ENCODE measurements around the gene CTBP2.

CTBP2 gene

GRCh38 chr10:125096975-125097374 is 63.4 kb downstream of the CTBP2 start:
- Histone ChIP-seq H3K4me3 (ENCODE audit: insufficient read depth, low read length, poor library complexity, severe bottlenecking) (no peak overlapping the region), H3K27ac (ENCODE audit: low read depth, low read length) (no peak overlapping the region), H3K9me3 (ENCODE audit: insufficient read depth, low read length) (no peaks in the 10 kb centered on the region), H3K4me2 (ENCODE audit: low read depth, low read length, poor library complexity, severe bottlenecking) (no peak overlapping the region), H3K79me2 (ENCODE audit: insufficient read depth, low read length) (no peaks in the 10 kb centered on the region), H3K27me3 (ENCODE audit: low read length) (no peaks in the 10 kb centered on the region), H4K20me1 (ENCODE audit: low read depth, low read length) (no peaks in the 10 kb centered on the region), H3K9ac (ENCODE audit: low read length) (no peak overlapping the region), H2AFZ (ENCODE audit: low read depth, low read length, severe bottlenecking) (no peak overlapping the region), H3K36me3 (ENCODE audit: low read length) (no peaks in the 10 kb centered on the region), H3F3A (ENCODE audit: insufficient read depth) (no peaks in the 10 kb centered on the region), H3K9me2 (replicated peaks; ENCODE audit: insufficient read depth, low read length) (no peaks in the 10 kb centered on the region)
- TF ChIP-seq EZH2phosphoT487 (conservative IDR thresholded peaks at IDR 0.05; ENCODE audit: low read length), result no peak
- no peak for TF ChIP-seq CTCF (IDR thresholded peaks at IDR 0.05; ENCODE audit: insufficient read depth, low read length, poor library complexity, severe bottlenecking)

GRCh38 chr10:125096371-125096770 is 64.0 kb downstream of the CTBP2 start:
- Histone ChIP-seq H3K9me2 (replicated peaks; ENCODE audit: insufficient read depth, low read length) (no peaks in the 10 kb centered on the region), H3K4me3 (ENCODE audit: insufficient read depth, low read length, poor library complexity, severe bottlenecking) (no peak overlapping the region), H3K36me3 (ENCODE audit: low read length) (no peaks in the 10 kb centered on the region), H3K27me3 (ENCODE audit: low read length) (no peaks in the 10 kb centered on the region), H3K27ac (ENCODE audit: low read depth, low read length) (no peak overlapping the region), H3K4me2 (ENCODE audit: low read depth, low read length, poor library complexity, severe bottlenecking) (no peak overlapping the region), H3K79me2 (ENCODE audit: insufficient read depth, low read length) (no peaks in the 10 kb centered on the region), H3K9ac (ENCODE audit: low read length) (no peak overlapping the region), H3K9me3 (ENCODE audit: insufficient read depth, low read length) (no peaks in the 10 kb centered on the region), H4K20me1 (ENCODE audit: low read depth, low read length) (no peaks in the 10 kb centered on the region), H3F3A (ENCODE audit: insufficient read depth) (no peaks in the 10 kb centered on the region), H2AFZ (ENCODE audit: low read depth, low read length, severe bottlenecking) (no peak overlapping the region)
- TF ChIP-seq EZH2phosphoT487 (conservative IDR thresholded peaks at IDR 0.05; ENCODE audit: low read length), result no peak

- Histone ChIP-seq H3K27me3 (ENCODE audit: low read length) (no peaks in the 10 kb centered on the region), H2AFZ (ENCODE audit: low read depth, low read length, severe bottlenecking) (no peak overlapping the region), H3K9me2 (replicated peaks; ENCODE audit: insufficient read depth, low read length) (no peaks in the 10 kb centered on the region), H4K20me1 (ENCODE audit: low read depth, low read length) (no peaks in the 10 kb centered on the region), H3K27ac (ENCODE audit: low read depth, low read length) (no peak overlapping the region), H3K36me3 (ENCODE audit: low read length) (no peaks in the 10 kb centered on the region), H3K9me3 (ENCODE audit: insufficient read depth, low read length) (no peaks in the 10 kb centered on the region), H3K4me2 (ENCODE audit: low read depth, low read length, poor library complexity, severe bottlenecking) (no peak overlapping the region), H3K9ac (ENCODE audit: low read length) (no peak overlapping the region), H3K4me3 (ENCODE audit: insufficient read depth, low read length, poor library complexity, severe bottlenecking) (no peak overlapping the region), H3F3A (ENCODE audit: insufficient read depth) (no peaks in the 10 kb centered on the region), H3K79me2 (ENCODE audit: insufficient read depth, low read length) (no peaks in the 10 kb centered on the region)
- no peak for TF ChIP-seq EZH2phosphoT487 (conservative IDR thresholded peaks at IDR 0.05; ENCODE audit: low read length)
- TF ChIP-seq CTCF (IDR thresholded peaks at IDR 0.05; ENCODE audit: insufficient read depth, low read length, poor library complexity, severe bottlenecking), result no peak
Observed at GRCh38 chr10:125095776-125096175, 64.6 kb downstream of the CTBP2 start.

GRCh38 chr10:125095228-125095627 is 65.1 kb downstream of the CTBP2 start:
- Histone ChIP-seq H3K27me3 (ENCODE audit: low read length) (no peaks in the 10 kb centered on the region), H3K9me2 (replicated peaks; ENCODE audit: insufficient read depth, low read length) (no peaks in the 10 kb centered on the region), H3K9ac (ENCODE audit: low read length) (no peak overlapping the region), H3K4me3 (ENCODE audit: insufficient read depth, low read length, poor library complexity, severe bottlenecking) (no peak overlapping the region), H3K79me2 (ENCODE audit: insufficient read depth, low read length) (no peaks in the 10 kb centered on the region), H3K9me3 (ENCODE audit: insufficient read depth, low read length) (no peaks in the 10 kb centered on the region), H3K36me3 (ENCODE audit: low read length) (no peaks in the 10 kb centered on the region), H2AFZ (ENCODE audit: low read depth, low read length, severe bottlenecking) (no peak overlapping the region), H3K4me2 (ENCODE audit: low read depth, low read length, poor library complexity, severe bottlenecking) (no peak overlapping the region), H4K20me1 (ENCODE audit: low read depth, low read length) (no peaks in the 10 kb centered on the region), H3F3A (ENCODE audit: insufficient read depth) (no peaks in the 10 kb centered on the region), H3K27ac (ENCODE audit: low read depth, low read length) (no peak overlapping the region)
- TF ChIP-seq CTCF (IDR thresholded peaks at IDR 0.05; ENCODE audit: insufficient read depth, low read length, poor library complexity, severe bottlenecking), result no peak
- no peak for TF ChIP-seq EZH2phosphoT487 (conservative IDR thresholded peaks at IDR 0.05; ENCODE audit: low read length)
